Subcutaneous adipose tissue (tissue), 4 donors: ENCODE results near the gene MT1F. TPM values are rescaled to one million over a fixed set of nuclear protein-coding genes. Genes with fewer than 3 reads are reported as not detected.

Experiments used
- total RNA-seq, 4 donors: library from RNA; depleted of rRNA; stranded (reverse); fragments of >200 nt; gene quantifications; one replicate each; pipeline ENCODE4 v1.1.0, GENCODE V29; 2016
- TF ChIP-seq, protein P1 (sequence below): fragments of 450-650 bp; IDR thresholded peaks from one replicate; pipeline ENCODE4 v1.5.1; 2016; ENCODE audit warnings: low read depth, mild to moderate bottlenecking, control low read depth, antibody characterized with exemption, moderate library complexity

MT1F gene
- total RNA-seq, 4 donors from 2014 or later = 9.2 to 55.1 (median 11.8) TPM

GRCh38 chr16:56675685-56676210, 18.0 kb downstream of the MT1F start:
- TF ChIP-seq, protein P1, sequence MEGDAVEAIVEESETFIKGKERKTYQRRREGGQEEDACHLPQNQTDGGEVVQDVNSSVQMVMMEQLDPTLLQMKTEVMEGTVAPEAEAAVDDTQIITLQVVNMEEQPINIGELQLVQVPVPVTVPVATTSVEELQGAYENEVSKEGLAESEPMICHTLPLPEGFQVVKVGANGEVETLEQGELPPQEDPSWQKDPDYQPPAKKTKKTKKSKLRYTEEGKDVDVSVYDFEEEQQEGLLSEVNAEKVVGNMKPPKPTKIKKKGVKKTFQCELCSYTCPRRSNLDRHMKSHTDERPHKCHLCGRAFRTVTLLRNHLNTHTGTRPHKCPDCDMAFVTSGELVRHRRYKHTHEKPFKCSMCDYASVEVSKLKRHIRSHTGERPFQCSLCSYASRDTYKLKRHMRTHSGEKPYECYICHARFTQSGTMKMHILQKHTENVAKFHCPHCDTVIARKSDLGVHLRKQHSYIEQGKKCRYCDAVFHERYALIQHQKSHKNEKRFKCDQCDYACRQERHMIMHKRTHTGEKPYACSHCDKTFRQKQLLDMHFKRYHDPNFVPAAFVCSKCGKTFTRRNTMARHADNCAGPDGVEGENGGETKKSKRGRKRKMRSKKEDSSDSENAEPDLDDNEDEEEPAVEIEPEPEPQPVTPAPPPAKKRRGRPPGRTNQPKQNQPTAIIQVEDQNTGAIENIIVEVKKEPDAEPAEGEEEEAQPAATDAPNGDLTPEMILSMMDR = no peak

GRCh38 chr16:56677474-56677873, 19.7 kb downstream of the MT1F start:
- TF ChIP-seq, protein P1 = no peak

DNA sequence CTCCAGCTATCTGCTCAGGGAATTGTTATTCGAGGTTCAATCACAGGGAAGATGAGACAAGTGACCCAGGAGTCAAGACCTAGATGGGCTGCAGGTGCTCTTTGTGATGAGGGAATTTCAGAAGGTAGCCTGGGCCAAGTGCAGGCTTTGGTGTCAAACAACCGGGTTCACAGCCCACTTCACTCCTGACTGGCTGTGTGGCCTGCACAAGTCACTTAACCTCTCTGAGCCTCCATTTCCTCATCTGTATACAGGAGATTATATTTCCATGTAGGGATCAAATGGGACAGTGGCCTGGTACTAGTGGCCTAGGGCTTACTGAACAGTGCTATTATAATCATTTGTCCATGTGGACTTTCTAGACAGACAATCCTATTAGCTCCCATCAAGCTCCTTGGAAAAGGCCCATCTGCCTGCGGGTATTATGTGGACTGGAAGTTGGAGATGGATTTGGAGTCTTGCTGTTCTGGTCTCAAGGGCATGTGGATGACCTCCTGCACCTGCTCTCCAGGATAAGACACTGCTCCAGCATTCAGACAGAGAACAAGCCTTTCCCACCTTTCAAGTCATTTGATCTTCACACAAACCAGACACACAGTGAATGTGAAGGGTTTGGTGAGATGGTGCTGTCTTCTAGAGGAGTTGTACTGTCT, 21.4 kb downstream of the MT1F start:
- TF ChIP-seq, protein P1 = no peak

GRCh38 chr16:56679818-56680217, 22.1 kb downstream of the MT1F start:
- TF ChIP-seq, protein P1 = no peak

DNA sequence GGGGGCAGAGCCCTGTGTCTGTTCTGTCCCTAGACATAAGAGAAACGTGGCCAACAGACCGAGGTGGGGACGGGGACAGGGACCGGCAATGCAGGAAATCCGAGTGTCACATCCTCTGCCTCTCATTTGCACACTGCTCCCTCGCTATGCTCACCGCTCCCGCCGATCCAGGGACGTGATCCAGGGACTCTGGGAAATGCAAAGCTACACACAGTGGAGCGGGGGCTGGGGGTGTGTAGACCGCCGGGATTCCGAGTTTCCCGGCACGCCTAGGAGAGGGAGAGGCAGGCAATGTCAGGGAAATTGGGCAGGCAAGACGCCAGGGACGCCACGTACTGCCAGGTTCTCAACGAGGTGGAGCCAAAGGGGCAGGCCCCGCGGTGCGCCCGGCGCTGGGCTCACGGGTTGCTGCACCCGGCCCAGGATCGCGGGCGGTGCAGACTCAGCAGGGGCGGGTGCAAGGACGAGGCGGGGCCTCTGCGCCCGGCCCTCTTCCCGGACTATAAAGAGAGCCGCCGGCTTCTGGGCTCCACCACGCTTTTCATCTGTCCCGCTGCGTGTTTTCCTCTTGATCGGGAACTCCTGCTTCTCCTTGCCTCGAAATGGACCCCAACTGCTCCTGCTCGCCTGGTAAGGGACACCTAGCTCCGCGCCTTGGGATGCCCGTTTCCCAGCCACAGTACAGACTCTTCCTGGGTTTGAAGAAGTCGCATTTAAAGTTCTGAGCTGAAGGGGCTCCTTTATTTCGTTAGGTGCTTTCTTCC, 24.4 kb downstream of the MT1F start, which contains the start of gene MT1X:
Gene MT1X, plus strand, starts transcription at position 532 of the 764 bp plus-strand sequence. Its CDS starts 71 bp downstream, at position 603.
- TF ChIP-seq, protein P1 = no peak

DNA sequence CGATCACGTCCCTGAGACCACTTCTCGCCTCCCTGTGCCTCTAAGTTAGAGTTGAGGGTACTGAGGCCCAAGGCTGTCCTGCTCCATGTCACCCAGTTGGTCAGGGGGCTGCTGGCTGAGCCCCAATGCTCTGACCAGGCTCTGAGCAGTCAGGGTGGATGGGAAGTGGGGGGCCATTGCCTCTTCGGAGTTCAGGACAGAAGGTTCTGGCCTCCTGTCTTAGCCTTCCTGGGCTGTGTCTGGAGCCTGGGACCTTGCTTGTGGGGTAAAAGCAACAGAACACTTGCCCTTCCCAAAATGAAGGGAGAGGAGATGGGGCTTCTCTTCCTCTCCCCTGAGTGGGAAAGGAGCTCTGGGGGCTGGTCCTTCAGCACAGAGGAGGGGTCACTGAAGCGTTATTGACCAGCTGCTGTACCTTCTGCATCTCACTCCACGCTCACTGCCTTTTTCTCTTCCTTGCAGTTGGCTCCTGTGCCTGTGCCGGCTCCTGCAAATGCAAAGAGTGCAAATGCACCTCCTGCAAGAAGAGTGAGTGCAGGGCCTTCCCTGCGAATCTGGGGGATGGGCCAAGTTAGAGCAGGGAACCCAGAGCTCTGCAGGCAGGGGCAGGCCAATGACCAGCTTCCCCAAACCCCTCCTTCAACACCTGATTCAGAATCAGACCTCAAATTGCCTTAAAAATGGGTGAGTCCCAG, 25.1 kb downstream of the MT1F start:
- TF ChIP-seq, protein P1 = no peak
